NCI-H2196 treated with DMSO at 0.1 percent for 48 hours (cell line): ENCODE measurements around the gene IL17D.

Experiments used
- DNase-seq: peaks from one replicate; lab custom pipeline; 2025; ENCODE audit not compliant: unreplicated experiment; lab: John Stamatoyannopoulos, UW

The IL17D gene

DNA sequence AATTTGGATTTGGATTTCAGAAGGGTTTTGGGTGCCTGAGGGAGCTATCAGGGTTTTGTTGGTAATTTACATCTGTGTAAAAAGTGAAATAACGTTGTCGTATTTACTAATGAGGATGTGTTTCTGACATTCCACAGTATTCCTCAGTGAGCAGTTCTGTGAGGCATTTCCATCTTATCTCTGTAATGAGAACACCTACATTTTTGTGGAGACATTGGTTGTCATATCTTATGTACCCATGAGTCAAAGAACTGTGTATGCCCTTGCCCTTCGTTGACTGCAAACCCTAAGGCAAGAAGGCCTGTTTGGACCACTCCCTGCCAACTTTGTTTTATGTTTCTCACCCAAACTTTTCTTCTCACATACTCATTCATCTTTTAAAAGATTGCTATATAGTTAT, 14.2 kb upstream of the IL17D start:
- DNase-seq, result no peak

DNA sequence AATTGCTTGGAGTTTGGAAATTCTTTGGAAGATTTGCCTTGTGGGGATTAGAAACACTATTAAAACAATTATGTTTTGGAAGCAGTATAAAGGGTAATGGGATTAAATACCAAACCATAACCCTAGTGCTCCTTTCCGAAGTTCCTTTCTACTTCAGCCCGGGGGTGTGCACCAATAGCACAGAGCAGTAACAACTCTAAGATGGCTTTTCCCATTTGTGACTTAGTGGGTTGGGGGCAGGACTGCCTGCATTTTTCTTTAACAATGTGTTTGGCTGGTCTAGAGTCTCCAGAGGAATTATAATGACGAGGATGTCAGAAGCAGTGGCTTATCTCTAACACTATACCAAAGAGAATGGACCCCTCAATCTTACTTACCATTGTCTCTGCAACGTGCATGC, 11.9 kb upstream of the IL17D start:
- DNase-seq, result no peak

DNA sequence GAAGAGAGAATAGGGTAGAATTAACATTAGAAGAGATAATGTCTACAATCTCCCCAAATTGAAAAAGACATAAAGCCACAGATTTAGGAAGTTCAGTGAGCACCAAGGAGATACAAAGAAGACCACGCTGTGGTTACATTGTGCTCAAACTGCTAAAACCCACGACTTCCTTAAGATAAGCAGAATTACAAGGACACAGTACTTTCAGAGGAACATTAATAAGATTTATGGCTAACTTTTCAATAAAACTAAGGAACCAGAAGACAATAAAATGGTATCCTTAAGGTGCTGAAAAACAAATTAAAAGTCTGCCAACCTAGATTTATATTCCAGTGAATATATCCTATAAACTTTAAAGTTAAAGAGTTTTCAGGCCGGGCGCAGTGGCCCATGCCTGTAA, 7.4 kb upstream of the IL17D start:
- no peak for DNase-seq

DNA sequence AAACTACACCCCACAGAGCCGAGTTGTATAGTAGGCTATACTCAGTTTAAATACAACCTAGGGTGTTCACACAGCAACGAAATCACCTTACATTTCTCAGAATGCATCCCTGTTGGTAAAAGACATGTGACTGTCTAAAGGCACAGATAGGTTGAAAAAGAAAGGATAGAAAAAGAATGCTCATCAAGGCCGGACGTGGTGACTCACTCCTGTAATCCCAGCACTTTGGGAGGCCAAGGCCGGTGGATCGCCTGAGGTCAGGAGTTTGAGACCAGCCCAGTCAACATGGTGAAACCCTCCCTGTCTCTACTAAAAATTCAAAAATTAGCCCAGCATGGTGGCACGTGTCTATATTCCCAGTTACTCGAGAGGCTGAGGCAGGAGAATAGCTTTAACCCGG, 3.8 kb upstream of the IL17D start:
- no peak for DNase-seq

DNA sequence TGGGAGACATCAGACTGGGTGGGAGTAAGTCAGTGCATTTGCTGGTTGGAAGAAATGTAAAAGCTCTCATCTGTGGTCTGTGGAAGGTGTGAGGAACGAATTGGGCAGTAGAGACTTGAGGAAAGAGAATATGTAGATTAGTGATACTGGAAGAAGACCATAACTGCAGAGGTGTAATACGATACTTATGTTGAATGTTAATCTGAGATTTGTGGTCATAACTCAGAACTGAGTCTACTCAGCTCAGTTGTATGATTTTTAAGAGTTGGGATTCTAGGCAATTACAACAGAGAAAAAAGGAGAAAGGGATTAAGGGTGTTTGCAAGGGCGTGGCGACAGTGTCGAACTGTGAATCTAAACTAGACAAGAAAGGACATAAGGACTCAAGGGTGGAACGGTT, 3.2 kb upstream of the IL17D start:
- no peak for DNase-seq

DNA sequence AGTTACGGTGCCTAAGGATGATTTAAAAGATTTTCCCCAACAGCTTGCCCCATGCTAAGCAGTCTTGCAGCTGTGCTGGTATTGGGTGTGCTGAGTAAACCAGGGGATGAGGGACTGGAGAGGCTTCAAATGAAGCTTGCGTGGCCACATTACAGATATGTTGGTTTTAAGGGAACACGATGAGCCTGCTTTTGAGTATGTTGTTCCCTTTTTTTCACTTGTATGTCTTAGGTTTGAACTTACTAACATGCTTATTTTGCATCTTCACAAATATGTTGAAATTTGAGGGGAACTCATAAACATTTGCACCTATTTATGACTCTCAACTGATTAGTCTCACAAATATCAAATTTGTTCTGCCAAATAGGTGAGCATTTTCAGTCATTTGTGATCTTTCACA, 2.0 kb upstream of the IL17D start:
- no peak for DNase-seq

DNA sequence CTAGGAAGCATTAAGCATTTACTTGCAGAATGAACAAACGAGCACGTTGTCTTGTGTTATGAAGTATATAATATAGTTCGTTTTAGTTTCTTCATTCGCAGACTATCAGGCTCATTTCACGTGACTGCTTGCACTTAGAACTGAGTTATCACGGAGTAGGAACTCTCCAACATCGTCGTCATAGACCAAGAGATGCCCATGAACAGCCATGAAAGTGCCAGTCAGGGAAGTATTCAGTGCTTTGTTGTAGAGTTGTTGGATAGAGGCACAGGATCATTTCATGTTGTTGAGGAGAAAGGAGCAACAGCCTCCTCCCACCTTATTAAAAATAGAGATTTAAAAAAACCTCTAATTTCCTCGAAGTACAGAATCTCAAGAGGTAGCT, 977 bp upstream of the IL17D start:
- DNase-seq, result no peak

DNA sequence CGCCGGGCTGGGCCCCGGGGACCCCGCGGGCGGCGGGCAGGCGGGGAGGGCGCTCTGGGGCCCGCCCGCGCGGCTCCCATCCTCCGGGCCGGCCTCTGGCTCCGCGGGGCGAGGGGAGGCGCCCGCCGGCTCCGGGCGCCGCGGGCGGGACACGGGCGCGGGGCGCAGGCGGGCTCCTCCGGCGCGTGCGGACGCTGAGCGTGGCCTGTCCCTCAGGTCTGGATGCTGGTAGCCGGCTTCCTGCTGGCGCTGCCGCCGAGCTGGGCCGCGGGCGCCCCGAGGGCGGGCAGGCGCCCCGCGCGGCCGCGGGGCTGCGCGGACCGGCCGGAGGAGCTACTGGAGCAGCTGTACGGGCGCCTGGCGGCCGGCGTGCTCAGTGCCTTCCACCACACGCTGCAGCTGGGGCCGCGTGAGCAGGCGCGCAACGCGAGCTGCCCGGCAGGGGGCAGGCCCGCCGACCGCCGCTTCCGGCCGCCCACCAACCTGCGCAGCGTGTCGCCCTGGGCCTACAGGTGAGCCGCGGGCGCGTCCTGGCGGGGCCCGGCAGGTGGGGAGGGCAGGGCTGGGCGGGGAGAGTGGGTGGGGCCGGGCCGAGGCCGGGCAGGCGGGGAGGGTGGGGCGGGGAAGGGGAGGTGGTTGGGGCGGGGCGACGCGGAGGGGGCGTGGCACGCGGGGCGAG, 420 bp downstream of the IL17D start:
- peak; percentile 40 for DNase-seq

DNA sequence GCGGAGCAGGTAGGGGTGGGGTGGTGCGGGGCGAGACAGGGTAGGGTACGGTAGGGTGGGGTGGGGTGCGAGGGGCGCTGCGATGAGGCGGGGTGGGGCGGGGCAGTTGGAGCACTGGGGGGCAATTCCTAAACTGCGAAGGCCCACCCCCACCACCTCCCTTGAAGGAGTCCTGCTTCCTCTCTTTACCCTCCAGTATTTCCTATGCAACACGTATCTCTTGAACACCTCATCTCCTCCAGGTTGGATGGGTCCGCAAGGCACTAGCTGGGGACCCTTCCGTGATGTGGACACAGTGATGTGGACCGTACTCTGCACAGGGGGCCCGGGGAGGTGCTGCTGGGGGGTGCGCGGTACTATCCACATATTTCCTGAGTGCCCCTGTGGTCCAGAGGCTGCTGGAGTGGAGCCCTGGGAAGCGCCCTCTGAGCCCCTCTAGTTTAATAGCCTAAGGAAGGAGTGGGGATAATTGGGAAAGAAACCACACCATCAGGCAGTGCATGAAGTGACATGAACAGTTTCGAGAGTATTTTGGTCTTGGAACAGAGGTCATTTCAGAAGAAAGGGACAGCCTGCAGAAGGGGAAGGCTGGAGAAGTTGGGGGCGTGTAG, 1.1 kb downstream of the IL17D start:
- DNase-seq, result no peak

DNA sequence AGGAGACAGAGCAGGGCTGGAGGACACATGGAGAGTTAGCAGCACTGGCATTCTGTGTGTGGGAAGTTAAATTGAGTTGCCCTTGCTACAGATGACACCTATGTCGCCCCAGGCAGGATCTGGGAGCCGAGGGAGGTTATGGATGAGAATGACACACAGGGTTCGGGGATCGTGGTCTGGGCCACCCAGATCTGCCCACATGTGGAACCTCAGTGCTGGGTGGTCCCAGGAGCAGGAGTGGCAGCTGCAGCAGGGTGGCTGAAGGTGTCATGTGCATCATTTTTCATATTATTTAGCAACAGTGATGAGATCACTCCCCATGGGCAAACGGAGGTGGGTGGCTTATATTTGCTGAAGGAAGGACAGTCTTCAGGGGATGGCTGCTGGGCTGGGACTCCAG, 3.2 kb downstream of the IL17D start:
- DNase-seq, result no peak

DNA sequence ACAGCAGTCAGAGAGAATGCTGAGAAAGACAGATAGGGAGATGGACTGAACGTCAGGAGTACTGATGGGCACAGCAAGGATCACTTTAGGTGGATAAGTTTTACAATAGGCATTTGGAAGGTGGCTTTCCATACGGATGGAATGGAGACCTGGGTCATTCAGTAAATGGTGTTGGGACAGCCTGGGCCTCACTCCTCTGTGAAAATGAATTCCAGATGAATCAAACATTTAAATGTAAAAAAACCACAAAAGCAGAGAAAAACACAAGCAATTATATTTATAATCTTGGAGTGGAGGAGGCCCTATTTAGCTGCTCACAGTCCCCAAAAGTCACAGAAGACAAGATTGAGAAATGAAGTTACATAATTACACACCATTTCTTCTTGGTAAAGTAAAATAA, 4.7 kb downstream of the IL17D start:
- no peak for DNase-seq

DNA sequence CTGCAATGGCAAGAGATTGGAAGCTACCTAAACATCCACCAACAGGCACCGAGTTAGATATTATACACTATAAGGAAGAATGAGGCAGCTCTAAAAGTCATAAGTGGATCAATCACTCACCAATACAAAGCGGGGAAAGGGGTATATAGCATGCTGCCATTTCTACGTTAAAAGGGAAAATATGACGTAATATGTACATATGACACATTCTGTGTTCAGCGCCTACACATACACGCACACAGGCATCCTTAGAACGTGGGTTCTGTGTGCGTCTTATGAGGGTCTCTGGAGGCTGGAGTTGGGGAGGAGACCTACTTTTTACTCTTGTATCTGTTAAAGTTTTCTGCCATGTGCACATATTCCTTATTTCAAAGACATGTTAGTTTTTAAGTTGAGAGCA, 5.9 kb downstream of the IL17D start:
- DNase-seq, result no peak

DNA sequence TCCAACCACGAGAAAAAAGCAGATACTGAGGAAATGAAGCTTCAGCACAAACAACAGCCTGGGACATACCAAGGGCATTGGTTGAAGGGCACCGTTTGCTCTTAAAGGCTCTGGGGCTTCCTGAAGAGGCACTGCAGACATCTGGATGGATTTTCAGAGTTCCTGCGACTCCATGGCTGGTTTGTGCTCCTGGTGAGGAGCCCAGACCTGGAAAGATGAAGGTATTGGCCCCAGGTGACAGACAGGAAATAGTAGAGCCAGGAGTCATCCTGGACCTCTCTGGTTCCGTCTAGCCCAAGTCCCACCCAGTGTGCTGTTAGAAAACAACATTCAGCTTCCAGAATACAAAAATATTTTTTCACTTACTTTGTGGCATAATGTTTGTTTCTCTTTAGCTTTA, 6.3 kb downstream of the IL17D start:
- DNase-seq, result no peak

DNA sequence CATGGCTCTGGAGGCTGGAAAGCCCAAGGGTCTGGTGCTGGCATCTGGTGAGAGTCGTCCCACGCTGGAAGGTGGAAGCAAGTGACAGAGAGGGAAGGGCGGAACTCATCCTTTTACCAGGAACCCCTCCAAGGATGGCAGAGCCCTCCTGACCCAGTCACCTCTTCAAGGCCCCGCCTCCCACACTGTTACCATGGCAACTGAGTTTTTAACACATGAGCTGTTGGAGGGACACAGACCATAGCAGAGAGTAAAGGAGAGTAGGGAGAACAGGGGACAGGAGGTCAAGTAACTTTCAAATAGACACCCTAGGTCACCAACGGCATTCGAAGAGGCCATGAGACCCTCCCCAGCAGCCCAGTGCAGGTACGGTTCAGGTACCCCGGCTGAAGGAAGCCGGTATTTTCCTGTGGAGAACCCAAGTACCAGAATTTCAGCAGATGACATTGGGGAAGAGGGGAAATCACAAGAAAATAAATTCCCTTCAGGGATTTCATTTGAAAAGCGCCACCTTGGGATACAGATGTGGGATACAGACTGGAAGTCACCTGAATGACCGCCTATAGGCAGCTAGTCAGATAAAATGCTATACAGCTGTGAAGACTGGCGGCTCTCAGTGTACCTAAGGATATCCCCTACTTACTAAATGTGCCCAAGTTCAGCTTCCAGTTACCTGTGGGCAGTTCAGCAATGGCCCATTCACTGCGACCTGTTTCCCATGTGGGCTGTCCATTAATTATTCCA, 8.0 kb downstream of the IL17D start:
- DNase-seq, result no peak

DNA sequence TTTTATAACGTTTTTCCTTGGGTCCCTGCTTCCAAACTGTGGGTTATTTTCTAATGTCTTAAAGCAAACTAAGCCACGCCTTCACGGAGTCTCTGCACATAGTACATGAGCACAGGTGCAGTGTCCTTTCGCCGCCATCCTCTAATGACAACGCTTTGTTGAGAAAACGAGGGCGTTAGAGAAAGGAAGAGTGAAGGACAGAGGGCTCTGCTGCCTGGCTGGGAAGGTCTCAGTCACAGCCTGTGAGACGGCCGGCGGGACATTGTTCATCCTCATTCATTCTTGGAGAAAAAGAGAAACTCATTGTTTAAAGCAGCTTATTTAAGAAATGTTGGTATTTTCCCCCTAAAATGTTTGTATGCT, 9.5 kb downstream of the IL17D start:
- no peak for DNase-seq

DNA sequence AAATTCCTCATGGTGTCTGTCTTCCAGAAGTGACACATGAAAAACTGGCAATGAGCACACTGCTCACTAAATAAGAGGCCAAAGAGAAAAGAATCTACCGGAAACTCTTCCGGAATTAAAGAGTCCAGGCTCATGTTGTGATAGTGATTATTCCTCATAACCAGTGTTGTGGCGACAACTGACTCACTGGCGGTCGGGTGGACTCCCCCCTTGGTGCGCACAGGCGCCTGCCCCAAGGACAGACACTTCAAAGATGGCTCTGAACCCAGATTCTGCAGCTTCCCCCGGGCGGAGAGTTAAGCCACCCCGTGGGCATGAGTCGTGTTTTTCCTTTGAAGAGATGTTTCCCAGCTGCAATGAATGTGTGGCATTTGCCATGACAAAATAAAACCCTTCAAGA, 10.3 kb downstream of the IL17D start:
- no peak for DNase-seq

DNA sequence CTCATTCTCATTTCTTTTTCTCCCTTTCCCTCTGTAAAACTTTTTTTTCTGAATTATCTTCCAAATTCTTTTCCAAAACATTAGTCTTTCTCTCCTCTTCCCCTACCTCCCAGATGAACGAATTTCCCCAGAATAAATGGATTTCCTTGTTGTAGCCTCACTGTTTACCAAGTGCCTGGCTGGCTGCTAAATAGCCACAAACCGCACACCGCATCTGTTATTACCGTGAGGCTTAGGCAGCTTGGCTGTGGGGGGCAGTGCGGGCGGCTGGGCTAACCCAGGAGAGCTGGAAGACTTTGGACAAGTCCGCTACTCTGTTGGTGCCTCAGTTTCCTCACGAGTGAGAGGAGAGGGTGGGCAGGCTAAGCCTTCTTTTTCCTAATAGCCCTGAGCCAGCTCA, 10.7 kb downstream of the IL17D start:
- no peak for DNase-seq

DNA sequence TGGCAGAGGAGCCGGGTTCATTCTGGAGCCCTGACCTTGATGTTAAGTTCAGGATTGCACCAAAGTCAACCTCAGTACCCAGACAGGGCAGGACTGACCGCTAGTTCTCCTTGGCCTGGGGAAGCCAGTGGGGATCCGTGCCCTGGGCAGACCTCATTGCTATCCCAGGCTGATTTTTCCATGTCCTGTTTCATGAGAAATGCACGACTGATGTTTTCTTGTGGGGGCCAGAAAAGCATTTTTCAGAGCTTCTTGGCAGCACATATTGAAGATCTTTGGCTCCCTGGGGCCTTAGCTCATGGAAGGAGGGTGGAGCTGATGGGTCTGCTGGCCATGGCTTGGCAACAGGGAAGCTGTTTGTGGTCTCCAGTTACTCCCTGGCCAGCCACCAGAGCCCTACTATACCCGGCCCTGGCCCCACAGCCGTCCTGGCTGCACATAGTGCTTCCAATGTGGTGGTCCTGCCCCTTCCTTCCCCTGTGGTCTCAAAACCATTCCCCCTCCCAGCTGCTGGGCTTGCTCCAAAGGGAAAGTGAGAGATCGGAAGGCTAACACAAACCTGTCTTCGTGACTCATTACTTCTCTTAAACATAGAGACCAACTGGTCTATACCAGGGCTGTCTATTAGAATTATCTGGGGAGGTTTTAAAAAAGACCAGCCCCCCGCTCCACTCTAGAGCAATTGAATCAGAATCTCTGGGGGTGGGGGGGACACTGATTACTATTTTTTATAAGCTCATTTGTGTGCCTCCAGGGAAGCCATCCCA, 11.2 kb downstream of the IL17D start:
- DNase-seq, result no peak

DNA sequence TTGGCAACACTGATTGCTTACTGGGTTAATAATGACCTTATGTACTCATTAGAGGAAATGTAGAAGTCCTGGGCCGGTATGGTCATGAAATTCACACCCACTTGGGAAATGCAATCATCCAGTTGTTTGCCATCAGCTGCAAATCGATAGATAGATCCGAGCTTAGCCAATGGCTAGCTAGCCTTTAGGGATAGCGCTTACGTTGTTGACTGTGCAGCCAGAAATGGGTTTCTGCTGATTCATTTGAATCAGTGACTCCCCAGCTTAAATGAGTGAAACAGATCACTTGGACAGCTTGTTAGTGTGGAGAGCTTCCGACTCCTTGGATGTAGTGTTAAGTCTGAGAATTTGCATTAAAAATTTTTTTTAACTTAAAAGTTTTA, 11.8 kb downstream of the IL17D start:
- no peak for DNase-seq

DNA sequence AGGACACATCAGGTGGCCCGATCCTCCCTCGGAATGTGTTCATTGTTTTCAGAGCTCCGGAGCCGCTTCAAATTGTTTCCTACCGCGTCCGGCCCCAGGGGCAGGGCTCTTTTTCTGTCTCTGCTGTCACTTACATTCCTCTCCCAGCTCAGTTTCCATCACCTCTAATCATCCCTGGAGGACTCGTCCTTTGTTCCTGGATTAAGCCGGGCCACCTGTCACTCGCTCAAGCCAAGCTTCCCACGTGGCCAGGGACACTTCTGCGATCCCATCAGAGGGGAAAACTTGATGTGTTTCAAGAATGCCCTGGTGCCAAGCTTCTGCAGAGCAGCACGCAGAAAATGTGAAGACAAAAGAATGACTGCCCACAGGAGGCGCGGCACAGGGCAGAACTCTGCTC, 13.5 kb downstream of the IL17D start:
- no peak for DNase-seq

DNA sequence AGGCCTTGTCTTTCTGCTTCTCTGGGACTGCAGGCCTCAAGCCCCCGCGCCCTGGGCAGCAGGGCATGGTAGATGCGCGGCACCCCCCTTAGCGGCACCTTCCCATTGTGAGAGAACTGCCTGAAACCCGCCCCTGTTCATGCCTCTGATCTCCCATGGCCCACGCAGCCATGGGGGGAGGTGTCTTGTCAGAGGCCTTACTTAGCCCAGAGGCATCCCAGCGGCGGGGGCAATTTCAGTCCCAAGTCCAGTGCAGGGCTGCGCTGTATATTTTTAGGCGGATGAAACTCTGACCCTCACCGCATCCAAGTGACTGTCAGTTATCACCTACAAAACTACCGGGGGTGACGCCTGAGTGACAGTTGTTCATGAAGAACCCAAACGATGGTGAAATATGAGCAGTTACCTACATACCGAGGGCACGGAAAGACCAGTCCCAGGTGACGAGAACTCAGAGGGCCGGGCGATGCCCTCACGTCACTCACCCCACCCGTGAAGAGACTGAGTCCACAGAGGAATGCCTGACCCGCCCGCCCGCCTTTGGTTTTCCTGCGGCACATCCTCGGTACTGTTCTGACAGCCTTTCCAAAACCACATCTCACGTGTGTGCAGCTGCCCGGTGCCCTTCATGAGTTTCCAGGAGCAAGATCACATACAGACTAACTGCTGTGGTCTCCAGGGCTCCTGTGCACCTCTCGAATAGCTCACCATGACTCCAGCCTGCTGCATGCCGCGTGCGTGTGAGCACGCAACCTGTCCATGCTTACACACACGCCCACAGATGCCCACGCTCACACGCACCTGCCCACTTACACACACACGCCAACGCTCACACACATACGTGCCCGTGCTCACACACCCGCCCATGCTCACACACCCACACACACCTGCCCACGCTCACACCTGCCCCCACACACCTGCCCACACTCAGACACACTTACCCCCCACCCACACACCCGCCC, 14.4 kb downstream of the IL17D start:
- no peak for DNase-seq
